Endodermal cell (in vitro differentiated cells): ENCODE data around the gene ELOVL4. TPM values are rescaled to one million over a fixed set of nuclear protein-coding genes. Genes with fewer than 3 reads are reported as not detected.
A peak's percentile ranks its signal among the peaks of the same experiment; 100 is the strongest.

Source experiments
- DNase-seq: peaks from one replicate; pipeline ENCODE4 v3.0.0-alpha.2; 2017
- H3K27ac ChIP-seq: 2 replicates; pipeline ENCODE4 v1.5.1; 2013; ENCODE audit warnings: mild to moderate bottlenecking, low read depth, low read length, moderate library complexity
- H3K27me3 ChIP-seq: 2 replicates; pipeline ENCODE4 v1.6.1; 2013; ENCODE audit warnings: mild to moderate bottlenecking, low read length, moderate library complexity; ENCODE audit not compliant: insufficient read depth, control insufficient read depth, poor library complexity, severe bottlenecking
- H3K36me3 ChIP-seq: 2 replicates; pipeline ENCODE4 v1.7.0; 2013; ENCODE audit warnings: mild to moderate bottlenecking, low read length, moderate library complexity; ENCODE audit not compliant: control insufficient read depth, insufficient read depth
- H3K4me1 ChIP-seq: one replicate; pipeline ENCODE4 v1.7.0; 2013; ENCODE audit warnings: low read length; ENCODE audit not compliant: control insufficient read depth, insufficient read depth
- H3K4me3 ChIP-seq: 2 replicates; pipeline ENCODE4 v1.5.1; 2013; ENCODE audit warnings: mild to moderate bottlenecking, low read length, moderate library complexity
- H3K9ac ChIP-seq: 2 replicates; pipeline ENCODE4 v1.6.1; 2013; ENCODE audit warnings: mild to moderate bottlenecking, low read length, moderate library complexity; ENCODE audit not compliant: poor library complexity, severe bottlenecking; ENCODE audit errors: extremely low read depth
- H3K9me3 ChIP-seq: 2 replicates; pipeline ENCODE4 v1.6.1; 2013; ENCODE audit warnings: mild to moderate bottlenecking, low read length, moderate library complexity; ENCODE audit not compliant: control insufficient read depth
- H3K27ac Mint-ChIP-seq: 2 replicates; pipeline ENCODE4 v1.8.0; 2020; ENCODE audit warnings: mixed read lengths
- H3K27me3 Mint-ChIP-seq: 2 replicates; pipeline ENCODE4 v1.8.0; 2021; ENCODE audit warnings: mild to moderate bottlenecking, mixed read lengths; ENCODE audit not compliant: insufficient read depth
- H3K36me3 Mint-ChIP-seq: 2 replicates; pipeline ENCODE4 v1.8.0; 2020; ENCODE audit warnings: low read depth, mixed read lengths
- H3K4me1 Mint-ChIP-seq: 2 replicates; pipeline ENCODE4 v1.8.0; 2020; ENCODE audit warnings: mixed read lengths
- H3K4me3 Mint-ChIP-seq: 2 replicates; pipeline ENCODE4 v1.8.0; 2020; ENCODE audit warnings: mild to moderate bottlenecking, moderate library complexity, mixed read lengths
- H3K9me3 Mint-ChIP-seq: 2 replicates; pipeline ENCODE4 v1.8.0; 2020; ENCODE audit warnings: mild to moderate bottlenecking, mixed read lengths
- CTCF ChIP-seq: fragments of 200-600 bp; sonication (generic); conservative IDR thresholded peaks from 2 replicates; pipeline ENCODE4 v1.5.0; 2021; ENCODE audit warnings: antibody characterized with exemption, mild to moderate bottlenecking
- WGBS, 2 experiments: methylation state at CpG; one replicate each; pipeline versions ENCODE4 v1.1.5 to v1.1.7; 2013; ENCODE audit warnings: missing lambda C conversion rate in 2 of 2, mixed read lengths in 1 of 2; ENCODE audit not compliant: insufficient coverage in 1 of 2, insufficient read length in 1 of 2; 5-methylcytosine and 5-hydroxymethylcytosine counted together
- total RNA-seq, 2 donors: library from RNA; stranded (reverse); fragmentation: NEBNext Ultra II Directional in 1 of 2; extraction: Animal tissue kit (Norgen Biotek cat#: 25700) in 1 of 2; gene quantifications; 2 replicates in 1 of 2; 3 replicates in 1 of 2; pipeline ENCODE4 v1.2.1, GENCODE V29; 2021

The ELOVL4 gene
- total RNA-seq, 2 donors from 2014 or later: 7.4 to 8.8 TPM

- DNase-seq: peak; percentile 58
- no peak overlapping the region for H3K27ac ChIP-seq
- H3K27me3 Mint-ChIP-seq: no peaks in the 10 kb centered on the region
- H3K4me3 Mint-ChIP-seq: no peak overlapping the region
- no peak for TF ChIP-seq CTCF
- no peaks in the 10 kb centered on the region for H3K9me3 Mint-ChIP-seq
- no peak overlapping the region for H3K4me3 ChIP-seq
- no peaks in the 10 kb centered on the region for H3K27me3 ChIP-seq
- H3K4me1 ChIP-seq: no peaks in the 10 kb centered on the region
- H3K9ac ChIP-seq: no peak overlapping the region
- no peak overlapping the region for H3K27ac Mint-ChIP-seq
- WGBS, 2 experiments: 48 to 54% methylated on average over 2 of the region's 2 CpGs
- no peaks in the 10 kb centered on the region for H3K9me3 ChIP-seq
- H3K36me3 ChIP-seq: no peaks in the 10 kb centered on the region
- no peaks in the 10 kb centered on the region for H3K36me3 Mint-ChIP-seq
- no peaks in the 10 kb centered on the region for H3K4me1 Mint-ChIP-seq
These were observed 45.9 kb upstream of the ELOVL4 start for GRCh38 chr6:79993012-79993910.

GRCh38 chr6:79989641-79990040 is 42.3 kb upstream of the ELOVL4 start:
- no peak for TF ChIP-seq CTCF
- H3K27ac Mint-ChIP-seq: no peak overlapping the region
- H3K4me3 ChIP-seq: no peak overlapping the region

GRCh38 chr6:79985128-79985527 is 37.8 kb upstream of the ELOVL4 start:
- H3K27ac ChIP-seq: no peak overlapping the region
- TF ChIP-seq CTCF: no peak
- H3K4me3 ChIP-seq: no peak overlapping the region
- H3K36me3 Mint-ChIP-seq: no peaks in the 10 kb centered on the region
- no peaks in the 10 kb centered on the region for H3K9me3 Mint-ChIP-seq
- H3K4me3 Mint-ChIP-seq: no peak overlapping the region
- H3K27ac Mint-ChIP-seq: no peak overlapping the region
- no peak overlapping the region for H3K9ac ChIP-seq
- H3K36me3 ChIP-seq: no peaks in the 10 kb centered on the region
- H3K4me1 ChIP-seq: no peaks in the 10 kb centered on the region
- H3K27me3 ChIP-seq: no peaks in the 10 kb centered on the region
- no peak for DNase-seq
- H3K9me3 ChIP-seq: no peaks in the 10 kb centered on the region
- no peaks in the 10 kb centered on the region for H3K4me1 Mint-ChIP-seq
- H3K27me3 Mint-ChIP-seq: no peaks in the 10 kb centered on the region

More at GRCh38 chr6:79989641-79990040, 42.3 kb upstream of the ELOVL4 start:
- Histone ChIP-seq H3K9me3 (no peaks in the 10 kb centered on the region), H3K4me1 (no peaks in the 10 kb centered on the region), H3K9ac (no peak overlapping the region), H3K27ac (no peak overlapping the region), H3K36me3 (no peaks in the 10 kb centered on the region), H3K27me3 (no peaks in the 10 kb centered on the region)
- no peak overlapping the region for H3K4me3 Mint-ChIP-seq
- no peaks in the 10 kb centered on the region for H3K27me3 Mint-ChIP-seq
- no peaks in the 10 kb centered on the region for H3K36me3 Mint-ChIP-seq
- no peaks in the 10 kb centered on the region for H3K4me1 Mint-ChIP-seq
- no peak for DNase-seq
- WGBS, 2 experiments: 100% methylated on average over 1 of the region's 1 CpG
- no peaks in the 10 kb centered on the region for H3K9me3 Mint-ChIP-seq
